Nephron progenitor cell (in vitro differentiated cells): ENCODE data around the gene AMY1A.
"Not testable (repeated sequence)": the region's sequence is repeated elsewhere in the genome, so short reads cannot be mapped to it uniquely, and the experiment has no call there.

Source experiments
- DNase-seq: peaks from one replicate; pipeline ENCODE4 v3.0.0; 2021
- H3K27ac Mint-ChIP-seq: 2 replicates; pipeline ENCODE4 v1.8.0; 2021; ENCODE audit warnings: mild to moderate bottlenecking, moderate library complexity, mixed read lengths
- H3K27me3 Mint-ChIP-seq: 2 replicates; pipeline ENCODE4 v1.8.0; 2021; ENCODE audit warnings: mild to moderate bottlenecking, low read depth, mixed read lengths; ENCODE audit not compliant: poor library complexity
- H3K36me3 Mint-ChIP-seq: 2 replicates; pipeline ENCODE4 v1.8.0; 2021; ENCODE audit warnings: low read depth, mixed read lengths
- H3K4me1 Mint-ChIP-seq: 2 replicates; pipeline ENCODE4 v1.8.0; 2021; ENCODE audit warnings: mixed read lengths
- H3K4me3 Mint-ChIP-seq: 2 replicates; pipeline ENCODE4 v1.8.0; 2021; ENCODE audit warnings: mild to moderate bottlenecking, moderate library complexity, mixed read lengths
- H3K9me3 Mint-ChIP-seq: 2 replicates; pipeline ENCODE4 v1.8.0; 2021; ENCODE audit warnings: mild to moderate bottlenecking, moderate library complexity, mixed read lengths
- CTCF ChIP-seq: fragments of 200-600 bp; sonication (generic); IDR thresholded peaks from 2 replicates; pipeline ENCODE4 v1.5.0; 2021; ENCODE audit warnings: antibody characterized with exemption

Gene AMY1A

GRCh38 chr1:103655460-103655859, at the start of gene AMY1A:
Gene AMY1A (plus strand): TSS chr1:103655760. CDS start chr1:103656331, 571 bp downstream.
- not testable (repeated sequence) for H3K4me3 Mint-ChIP-seq, H3K4me1 Mint-ChIP-seq, H3K27ac Mint-ChIP-seq, H3K9me3 Mint-ChIP-seq, DNase-seq, H3K36me3 Mint-ChIP-seq, H3K27me3 Mint-ChIP-seq

GRCh38 chr1:103616362-103616761, 39.2 kb upstream of the AMY1A start:
- Mint-ChIP-seq H3K27ac (no peak overlapping the region), H3K9me3 (peaks cover 4% of the 10 kb centered on the region), H3K27me3 (no peaks in the 10 kb centered on the region), H3K4me1 (no peaks in the 10 kb centered on the region), H3K4me3 (no peak overlapping the region), H3K36me3 (no peaks in the 10 kb centered on the region)
- TF ChIP-seq CTCF: no peak
- DNase-seq: no peak

GRCh38 chr1:103616994-103617477, 38.5 kb upstream of the AMY1A start, which contains the start of gene AMY2A:
Gene AMY2A (plus strand): TSS chr1:103617427. CDS start chr1:103617441, 14 bp downstream.
- H3K4me1 Mint-ChIP-seq, H3K27ac Mint-ChIP-seq, H3K9me3 Mint-ChIP-seq, H3K27me3 Mint-ChIP-seq, H3K36me3 Mint-ChIP-seq, H3K4me3 Mint-ChIP-seq, DNase-seq: not testable (repeated sequence)

GRCh38 chr1:103627436-103627835, 28.1 kb upstream of the AMY1A start:
- not testable (repeated sequence) for DNase-seq, H3K4me3 Mint-ChIP-seq, H3K27ac Mint-ChIP-seq, H3K36me3 Mint-ChIP-seq, H3K4me1 Mint-ChIP-seq, H3K27me3 Mint-ChIP-seq, H3K9me3 Mint-ChIP-seq

- H3K4me1 Mint-ChIP-seq, DNase-seq, H3K4me3 Mint-ChIP-seq, H3K36me3 Mint-ChIP-seq, H3K9me3 Mint-ChIP-seq, H3K27ac Mint-ChIP-seq, H3K27me3 Mint-ChIP-seq: not testable (repeated sequence)
Measured at GRCh38 chr1:103641194-103641593, 14.4 kb upstream of the AMY1A start.

GRCh38 chr1:103643908-103644307, 11.7 kb upstream of the AMY1A start:
- not testable (repeated sequence) for DNase-seq, H3K27ac Mint-ChIP-seq, H3K4me1 Mint-ChIP-seq, H3K27me3 Mint-ChIP-seq, H3K36me3 Mint-ChIP-seq, H3K9me3 Mint-ChIP-seq, H3K4me3 Mint-ChIP-seq

- H3K27me3 Mint-ChIP-seq, H3K4me3 Mint-ChIP-seq, H3K4me1 Mint-ChIP-seq, DNase-seq, H3K36me3 Mint-ChIP-seq, H3K9me3 Mint-ChIP-seq, H3K27ac Mint-ChIP-seq: not testable (repeated sequence)
Measured at GRCh38 chr1:103650305-103650704, 5.3 kb upstream of the AMY1A start.

- not testable (repeated sequence) for H3K9me3 Mint-ChIP-seq, DNase-seq, H3K4me1 Mint-ChIP-seq, H3K36me3 Mint-ChIP-seq, H3K4me3 Mint-ChIP-seq, H3K27ac Mint-ChIP-seq, H3K27me3 Mint-ChIP-seq
Measured at GRCh38 chr1:103650889-103651288, 4.7 kb upstream of the AMY1A start.

GRCh38 chr1:103654133-103654532, 1.4 kb upstream of the AMY1A start:
- H3K27me3 Mint-ChIP-seq, DNase-seq, H3K9me3 Mint-ChIP-seq, H3K36me3 Mint-ChIP-seq, H3K27ac Mint-ChIP-seq, H3K4me3 Mint-ChIP-seq, H3K4me1 Mint-ChIP-seq: not testable (repeated sequence)

GRCh38 chr1:103676335-103676734, 20.8 kb downstream of the AMY1A start:
- not testable (repeated sequence) for H3K9me3 Mint-ChIP-seq, H3K36me3 Mint-ChIP-seq, H3K27ac Mint-ChIP-seq, H3K4me1 Mint-ChIP-seq, H3K27me3 Mint-ChIP-seq, H3K4me3 Mint-ChIP-seq, DNase-seq

GRCh38 chr1:103696110-103696509, 40.5 kb downstream of the AMY1A start, which contains the start of gene AMY1B:
Gene AMY1B (minus strand): TSS chr1:103696210. CDS start chr1:103695639, 571 bp downstream.
- not testable (repeated sequence) for H3K4me3 Mint-ChIP-seq, DNase-seq, H3K4me1 Mint-ChIP-seq, H3K27me3 Mint-ChIP-seq, H3K9me3 Mint-ChIP-seq, H3K27ac Mint-ChIP-seq, H3K36me3 Mint-ChIP-seq

GRCh38 chr1:103697430-103697829, 41.9 kb downstream of the AMY1A start:
- not testable (repeated sequence) for H3K4me1 Mint-ChIP-seq, H3K27me3 Mint-ChIP-seq, H3K36me3 Mint-ChIP-seq, H3K27ac Mint-ChIP-seq, DNase-seq, H3K9me3 Mint-ChIP-seq, H3K4me3 Mint-ChIP-seq

- H3K36me3 Mint-ChIP-seq, H3K4me3 Mint-ChIP-seq, H3K27ac Mint-ChIP-seq, H3K4me1 Mint-ChIP-seq, DNase-seq, H3K27me3 Mint-ChIP-seq, H3K9me3 Mint-ChIP-seq: not testable (repeated sequence)
Measured at GRCh38 chr1:103700669-103701068, 45.1 kb downstream of the AMY1A start.

GRCh38 chr1:103701256-103701655, 45.7 kb downstream of the AMY1A start:
- H3K36me3 Mint-ChIP-seq, H3K9me3 Mint-ChIP-seq, H3K27ac Mint-ChIP-seq, DNase-seq, H3K4me1 Mint-ChIP-seq, H3K27me3 Mint-ChIP-seq, H3K4me3 Mint-ChIP-seq: not testable (repeated sequence)
